ENCODE data around the gene CREBL2. TPM values are rescaled to one million over a fixed set of nuclear protein-coding genes. Genes with fewer than 3 reads are reported as not detected.

The CREBL2 gene
- total RNA-seq, 4 donors from 2014 or later = 11.2 to 42.7 (median 26.4) TPM

DNA sequence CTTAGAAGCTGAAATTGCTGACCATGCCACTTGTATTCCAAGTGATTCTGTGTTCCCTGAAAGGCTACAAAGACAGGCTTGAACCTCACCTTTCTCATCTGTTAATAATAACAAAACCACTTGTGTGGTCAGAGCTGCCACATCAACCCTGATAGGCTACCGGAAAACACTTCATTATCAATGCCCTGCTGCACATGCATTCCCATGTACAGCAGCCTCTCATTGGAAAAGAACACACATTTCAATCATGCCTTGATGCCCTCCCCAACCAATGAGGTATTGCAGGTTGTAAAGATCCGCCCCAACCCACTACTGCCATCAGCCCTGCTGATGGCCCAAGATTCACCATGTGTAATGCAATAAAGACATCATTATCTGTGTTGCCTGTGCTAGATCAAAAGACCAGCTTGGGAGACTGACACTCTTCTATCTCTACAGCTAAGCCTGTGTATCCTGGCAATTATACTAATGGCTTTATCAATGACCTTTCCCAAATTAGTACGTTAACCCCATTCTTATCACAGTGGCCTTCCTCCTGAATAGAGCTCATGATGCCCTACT is 81.5 kb downstream of the CREBL2 start:
- no peak for TF ChIP-seq EP300 (IDR thresholded peaks at IDR 0.05; ENCODE audit: low read depth)
- TF ChIP-seq, protein P1, sequence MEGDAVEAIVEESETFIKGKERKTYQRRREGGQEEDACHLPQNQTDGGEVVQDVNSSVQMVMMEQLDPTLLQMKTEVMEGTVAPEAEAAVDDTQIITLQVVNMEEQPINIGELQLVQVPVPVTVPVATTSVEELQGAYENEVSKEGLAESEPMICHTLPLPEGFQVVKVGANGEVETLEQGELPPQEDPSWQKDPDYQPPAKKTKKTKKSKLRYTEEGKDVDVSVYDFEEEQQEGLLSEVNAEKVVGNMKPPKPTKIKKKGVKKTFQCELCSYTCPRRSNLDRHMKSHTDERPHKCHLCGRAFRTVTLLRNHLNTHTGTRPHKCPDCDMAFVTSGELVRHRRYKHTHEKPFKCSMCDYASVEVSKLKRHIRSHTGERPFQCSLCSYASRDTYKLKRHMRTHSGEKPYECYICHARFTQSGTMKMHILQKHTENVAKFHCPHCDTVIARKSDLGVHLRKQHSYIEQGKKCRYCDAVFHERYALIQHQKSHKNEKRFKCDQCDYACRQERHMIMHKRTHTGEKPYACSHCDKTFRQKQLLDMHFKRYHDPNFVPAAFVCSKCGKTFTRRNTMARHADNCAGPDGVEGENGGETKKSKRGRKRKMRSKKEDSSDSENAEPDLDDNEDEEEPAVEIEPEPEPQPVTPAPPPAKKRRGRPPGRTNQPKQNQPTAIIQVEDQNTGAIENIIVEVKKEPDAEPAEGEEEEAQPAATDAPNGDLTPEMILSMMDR (IDR thresholded peaks at IDR 0.05) = no peak
- TF ChIP-seq POLR2AphosphoS5 (IDR thresholded peaks at IDR 0.05) = no peak
- no peak for TF ChIP-seq POLR2A (IDR thresholded peaks at IDR 0.05)
- no peaks in the 10 kb centered on the region for H3K27me3 ChIP-seq
- DNase-seq = no peak
- H3K4me3 ChIP-seq = no peak overlapping the region
- peaks cover 0 to 13% (median 3%) of the 10 kb centered on the region in 4 donors for H3K4me1 ChIP-seq
- 80 to 82% methylated on average over 1 to 3 of the region's 3 CpGs for WGBS, 2 donors (ENCODE audit: low coverage in 1 of 2)
- intact Hi-C loops (cut with DNase I; ENCODE audit: low total_unique reads) (no loop called here), in situ Hi-C loops (cut with MboI; ENCODE audit: low pct_ligation_motif_present in 1 of 4, low pct_unique_long_range_greater_than_20kb in 1 of 4, low sequenced_read_pairs in 3 of 4) (loop anchor here in 2 of 4 donors (25.0 kb wide), 2 partner anchors 331 to 1131 kb away; partner anchors contain the start of genes BORCS5 (in 1 of the 2) and MANSC1 (in 1 of the 2))
- no peaks in the 10 kb centered on the region for H3K9me3 ChIP-seq
- H3K36me3 ChIP-seq = no peaks in the 10 kb centered on the region
- H3K27ac ChIP-seq = no peak overlapping the region

Other genes with a start within 250 kb of the CREBL2 start
- 10 to 100 TPM; 16.1 to 47.0 (median 40.0) TPM for gene DUSP16, start 49.0 kb upstream of the CREBL2 start, total RNA-seq
- gene GPR19, start 84.3 kb downstream of the CREBL2 start, total RNA-seq = not detected
- gene CDKN1B, start 105.5 kb downstream of the CREBL2 start, total RNA-seq = 10 to 100 TPM; 14.1 to 58.3 (median 54.1) TPM
- gene APOLD1, start 173.8 kb downstream of the CREBL2 start, total RNA-seq = 10 to 100 TPM in 2 of 4 donors, 1 to 10 TPM in 2; 3.0 to 11.3 (median 7.7) TPM
- 10 to 100 TPM; 22.1 to 47.8 (median 31.8) TPM for gene DDX47, start 201.5 kb downstream of the CREBL2 start, total RNA-seq

Measured in transverse colon (tissue), 4 donors.